GM19397 (cell line): ENCODE measurements around the gene SUCLG2.
"Not testable (repeated sequence)": the region's sequence is repeated elsewhere in the genome, so short reads cannot be mapped to it uniquely, and the experiment has no call there.

ENCODE experiments used
- ATAC-seq: cut with Tn5 transposase; IDR thresholded peaks from one replicate; pipeline ENCODE4 v1.9.1; 2021; ENCODE audit warnings: mild to moderate bottlenecking, moderate library complexity; ENCODE audit not compliant: unreplicated experiment

SUCLG2 gene

DNA sequence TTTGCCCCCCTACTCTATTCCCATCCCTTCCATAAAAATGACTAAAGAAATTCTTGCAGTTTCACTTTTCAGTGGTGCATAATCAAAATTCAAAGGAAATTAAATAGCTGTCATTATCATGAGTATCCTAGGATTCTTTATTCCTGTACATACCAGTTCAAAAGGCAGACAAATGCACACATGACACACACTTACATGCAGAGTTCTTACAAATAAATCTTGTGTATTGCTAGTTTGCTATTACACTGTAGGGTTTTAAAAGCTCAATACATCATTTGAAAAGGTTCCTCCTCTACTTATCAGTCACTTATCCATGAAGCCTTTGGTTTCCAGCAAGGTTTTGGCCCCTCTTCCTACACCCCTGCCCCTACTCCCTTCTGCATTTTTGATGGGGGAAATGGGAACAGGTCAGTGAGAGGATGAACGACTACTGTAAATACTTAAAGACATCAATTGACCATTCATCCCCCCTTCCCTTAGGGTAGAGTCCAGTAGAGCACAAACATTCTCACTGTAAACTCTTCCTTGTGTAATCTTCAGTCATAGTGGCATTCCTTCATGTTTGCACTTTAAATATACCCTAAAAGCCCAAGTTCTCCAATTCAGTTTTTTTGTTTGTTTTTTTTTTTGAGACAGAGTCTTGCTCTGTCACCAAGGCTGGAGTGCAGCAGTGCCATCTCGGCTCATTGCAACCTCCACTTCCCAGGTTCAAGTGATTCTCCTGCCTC lies 92.6 kb downstream of the SUCLG2 start:
- ATAC-seq: no peak

DNA sequence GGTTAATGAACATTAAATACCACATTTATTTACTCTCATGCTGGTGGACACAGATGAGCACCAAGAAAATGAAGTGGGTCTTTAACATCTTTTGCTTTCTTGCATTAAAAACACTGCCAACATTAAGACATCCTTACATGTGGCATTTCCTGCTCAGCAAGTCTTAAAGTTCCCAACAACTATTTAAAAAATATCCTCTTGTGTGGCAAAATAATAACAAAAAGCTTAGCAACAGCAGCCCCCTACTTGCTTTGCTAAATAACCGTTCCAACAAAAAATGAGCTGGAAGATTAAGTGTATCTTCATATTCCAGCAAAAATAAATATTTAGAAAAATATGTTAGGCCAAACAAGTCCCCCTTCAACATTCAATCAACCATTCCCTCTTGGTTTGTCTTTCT lies 93.1 kb downstream of the SUCLG2 start:
- no peak for ATAC-seq

DNA sequence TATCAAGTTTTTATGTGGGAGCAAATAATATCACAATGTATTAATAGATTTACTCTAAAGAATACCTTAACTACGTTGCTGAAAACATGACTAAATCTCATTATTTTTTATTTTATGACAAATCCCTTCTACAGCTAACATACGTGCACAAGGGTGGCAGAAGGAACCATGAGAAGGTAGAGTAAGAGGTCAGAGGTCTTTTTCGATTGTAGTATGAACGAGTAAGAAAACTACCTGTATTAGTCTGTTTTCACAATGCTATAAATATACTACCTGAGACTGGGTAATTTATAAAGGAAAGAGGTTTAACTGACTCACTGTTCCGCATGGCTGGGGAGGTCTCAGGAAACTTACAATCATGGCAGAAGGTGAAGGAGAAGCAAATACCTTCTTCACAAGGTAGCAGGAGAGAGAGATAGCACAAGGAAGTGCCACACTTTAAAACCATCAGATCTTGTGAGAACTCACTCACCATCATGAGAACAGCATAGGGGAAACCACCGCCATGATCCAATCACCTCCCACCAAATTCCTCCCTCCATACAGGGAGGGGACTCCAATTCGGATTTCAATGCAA lies 95.3 kb downstream of the SUCLG2 start:
- ATAC-seq: no peak

DNA sequence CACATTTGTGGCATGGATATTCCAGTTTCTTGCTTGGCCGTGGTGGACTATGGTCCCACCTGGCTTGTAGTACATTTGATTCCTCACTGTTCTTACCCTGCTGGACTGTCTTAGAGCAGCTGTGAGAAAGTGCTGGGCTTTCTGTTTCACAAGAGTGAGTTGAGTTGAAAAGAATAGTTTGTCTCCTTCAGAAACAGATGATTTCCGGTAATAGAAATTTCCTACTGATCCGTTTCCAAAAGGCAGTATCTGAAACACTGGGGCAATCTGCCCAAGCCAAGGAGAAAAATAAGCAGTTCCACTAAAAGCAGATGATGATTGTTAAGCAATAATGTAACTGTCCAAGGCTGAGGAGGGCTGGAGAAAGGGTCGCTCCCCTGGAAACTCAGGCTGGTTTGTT lies 96.0 kb downstream of the SUCLG2 start:
- no peak for ATAC-seq

DNA sequence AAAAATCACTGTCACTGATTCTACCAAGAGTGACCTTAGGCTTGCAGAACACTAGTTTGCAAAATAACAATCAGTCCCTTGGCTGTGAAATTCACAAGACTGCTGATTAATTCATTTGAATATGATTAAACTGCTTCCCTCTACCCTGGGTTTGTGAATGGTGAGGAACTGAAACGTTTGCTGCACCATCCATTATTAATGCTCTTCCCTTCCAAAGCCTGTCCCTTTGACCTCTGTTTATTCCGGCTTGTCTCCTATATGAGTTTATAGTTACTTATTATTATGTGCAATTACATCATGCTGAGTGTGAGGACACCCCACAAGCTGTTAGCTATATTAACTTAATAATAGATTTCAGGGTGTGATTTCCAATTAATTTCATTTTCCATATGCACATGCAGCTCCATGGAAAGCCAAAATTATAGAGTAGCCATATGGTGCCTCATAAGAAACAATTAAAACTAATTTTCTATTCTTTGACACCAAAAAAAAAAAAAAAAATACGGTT lies 96.5 kb downstream of the SUCLG2 start:
- no peak for ATAC-seq

DNA sequence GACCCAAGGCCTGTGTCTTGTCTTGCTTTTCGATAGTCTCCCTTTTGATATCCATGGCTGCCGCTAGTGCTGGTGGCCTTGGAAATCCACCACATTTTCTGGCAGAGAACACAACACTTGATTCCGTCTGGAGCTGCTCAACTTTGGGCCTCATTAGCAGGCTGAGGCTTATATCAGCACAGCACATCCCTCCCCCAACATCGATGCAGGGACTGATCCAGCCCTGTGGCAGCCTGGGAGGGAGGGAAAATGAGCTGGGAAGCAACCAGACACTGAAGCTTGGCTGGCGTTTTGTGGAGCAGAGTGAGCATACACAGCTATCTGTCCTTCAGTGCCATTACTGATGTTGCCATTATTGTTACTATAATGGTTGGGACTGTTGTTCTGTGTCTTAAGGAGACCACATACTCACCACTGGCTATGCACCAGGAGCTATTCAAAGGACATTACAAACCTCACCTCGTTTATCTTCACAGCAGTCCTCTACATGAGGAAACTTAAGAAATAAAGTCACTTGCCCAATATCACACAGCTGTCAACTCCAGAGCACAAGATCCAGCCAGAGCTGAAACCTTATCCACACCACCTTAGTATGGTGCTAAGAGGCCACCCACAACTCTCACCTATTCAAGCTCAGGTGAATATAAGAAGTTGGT lies 102.9 kb downstream of the SUCLG2 start:
- no peak for ATAC-seq

DNA sequence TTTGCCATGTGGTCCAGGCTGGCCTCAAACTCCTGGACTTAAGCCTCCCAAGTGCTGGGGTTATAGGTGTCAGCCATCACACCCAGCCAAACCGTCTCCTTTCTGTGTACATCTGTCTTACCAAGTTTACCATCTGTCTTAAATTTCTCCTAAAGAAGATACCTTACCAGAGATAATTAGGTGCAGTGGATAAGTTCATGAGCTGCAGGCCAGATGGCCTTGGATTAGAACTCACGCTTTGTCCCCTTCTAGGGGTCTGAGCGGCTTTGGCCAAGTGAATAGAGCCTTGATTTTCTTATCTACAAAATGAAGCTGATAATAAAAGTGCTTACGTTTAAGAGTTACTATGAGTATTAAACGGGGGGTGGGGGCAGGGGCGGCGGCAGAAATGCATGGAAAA lies 103.9 kb downstream of the SUCLG2 start:
- no peak for ATAC-seq

DNA sequence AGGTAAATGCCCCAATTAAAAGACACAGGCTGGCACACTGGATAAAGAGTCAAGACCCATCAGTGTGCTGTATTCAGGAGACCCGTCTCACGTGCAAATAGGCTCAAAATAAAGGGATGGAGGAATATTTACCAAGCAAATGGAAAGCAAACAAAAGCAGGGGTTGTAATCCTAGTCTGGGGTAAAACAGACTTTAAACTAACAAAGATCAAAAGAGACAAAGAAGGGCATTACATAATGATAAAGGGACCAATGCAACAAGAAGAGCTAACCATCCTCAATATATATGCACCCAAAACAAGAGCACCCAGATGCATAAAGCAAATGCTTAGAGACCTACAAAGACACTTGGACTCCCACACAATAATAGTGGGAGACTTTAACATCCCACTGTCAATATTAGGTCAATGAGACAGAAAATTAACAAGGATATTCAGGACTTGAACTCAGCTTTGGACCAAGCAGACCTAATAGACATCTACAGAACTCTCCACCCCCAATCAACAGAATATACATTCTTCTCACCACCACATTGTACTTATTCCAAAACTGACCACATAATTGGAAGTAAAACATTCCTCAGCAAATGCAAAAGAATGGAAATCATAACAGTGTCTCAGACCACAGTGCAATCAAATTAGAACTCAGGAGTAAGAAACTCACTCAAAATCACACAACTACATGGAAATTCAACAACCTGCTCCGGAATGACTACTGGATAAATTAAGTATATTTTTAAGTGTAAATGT lies 111.7 kb downstream of the SUCLG2 start:
- not testable (repeated sequence) for ATAC-seq

DNA sequence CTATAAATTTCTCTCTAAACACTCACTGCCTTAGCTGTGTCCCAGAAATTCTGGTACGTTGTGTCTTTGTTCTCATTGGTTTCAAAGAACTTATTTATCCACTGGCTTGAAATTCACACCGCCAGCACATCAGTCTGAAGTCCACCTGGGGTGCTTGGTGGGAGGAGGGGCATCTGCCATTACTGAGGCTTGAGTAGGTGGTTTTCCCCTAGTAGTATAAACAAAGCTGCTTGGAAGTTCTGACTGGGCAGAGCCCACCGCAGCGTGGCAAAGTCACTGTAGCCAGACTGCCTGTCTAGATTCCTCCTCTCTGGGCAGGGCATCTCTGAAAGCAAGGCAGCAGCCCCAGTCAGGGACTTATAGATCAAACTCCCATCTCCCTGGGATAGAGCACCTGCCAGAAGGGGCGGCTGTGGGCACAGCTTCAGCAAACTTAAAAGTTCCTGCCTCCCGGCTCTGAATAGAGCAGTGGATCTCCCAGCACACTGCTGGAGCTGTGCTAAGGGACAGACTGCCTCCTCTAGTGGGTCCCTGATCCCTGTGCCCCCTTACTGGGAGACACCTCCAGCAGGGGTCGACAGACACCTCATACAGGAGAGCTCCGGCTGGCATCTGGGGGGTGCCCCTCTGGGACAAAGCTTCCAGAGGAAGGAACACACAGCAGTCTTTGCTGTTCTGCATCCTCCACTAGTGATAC lies 114.1 kb downstream of the SUCLG2 start:
- ATAC-seq: no peak

DNA sequence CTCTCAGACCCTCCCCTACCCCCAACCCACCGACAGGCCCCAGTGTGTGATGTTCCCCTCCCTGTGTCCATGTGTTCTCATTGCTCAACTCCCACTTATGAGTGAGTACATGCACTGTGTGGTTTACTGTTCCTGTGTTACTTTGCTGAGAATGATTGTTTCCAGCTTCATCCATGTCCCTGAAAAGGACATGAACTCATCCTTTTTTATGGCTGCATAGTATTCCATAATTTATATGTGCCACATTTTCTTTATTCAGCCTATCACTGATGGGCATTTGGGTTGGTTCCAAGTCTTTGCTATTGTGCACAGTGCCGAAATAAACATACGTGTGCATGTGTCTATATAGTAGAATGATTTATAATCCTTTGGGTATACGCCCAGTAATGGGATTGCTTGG lies 117.2 kb downstream of the SUCLG2 start:
- ATAC-seq: not testable (repeated sequence)

DNA sequence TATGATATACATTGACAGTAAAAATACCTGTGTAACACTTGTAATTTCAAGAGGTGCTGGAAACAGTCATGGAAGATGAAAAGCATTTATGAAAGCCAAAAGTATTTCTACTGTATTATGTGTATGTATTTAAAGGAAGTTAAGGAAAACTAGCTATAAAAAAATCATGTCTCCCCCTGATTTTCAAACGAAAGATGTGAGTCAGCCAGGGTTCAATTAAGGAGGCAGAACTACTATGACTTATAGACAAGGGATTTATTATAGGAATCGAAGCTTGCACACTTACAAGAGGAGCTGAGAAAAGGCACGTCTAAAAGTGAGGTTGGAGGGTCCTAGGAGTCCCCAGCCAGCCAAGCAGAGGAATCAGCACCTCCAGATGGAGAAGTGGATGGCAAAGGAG lies 119.4 kb downstream of the SUCLG2 start:
- ATAC-seq: no peak

DNA sequence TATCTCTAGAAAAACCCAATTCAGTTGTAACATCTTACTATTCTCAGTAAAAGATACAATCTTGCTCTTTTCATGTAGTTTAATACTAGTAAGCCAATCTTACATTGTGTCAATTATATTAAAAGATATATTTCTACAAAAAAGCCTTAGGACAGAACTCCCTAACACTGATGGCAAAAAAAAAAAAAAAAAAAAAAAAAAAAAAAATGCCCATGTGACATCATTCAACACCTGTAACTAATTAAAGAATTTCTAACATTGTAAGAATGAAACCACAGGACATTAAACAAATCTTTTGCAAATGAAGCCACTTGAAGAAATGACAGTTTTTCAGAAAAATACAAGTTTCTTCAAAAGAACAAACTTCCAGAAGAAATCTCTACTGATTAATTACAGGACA lies 119.8 kb downstream of the SUCLG2 start:
- ATAC-seq: no peak

DNA sequence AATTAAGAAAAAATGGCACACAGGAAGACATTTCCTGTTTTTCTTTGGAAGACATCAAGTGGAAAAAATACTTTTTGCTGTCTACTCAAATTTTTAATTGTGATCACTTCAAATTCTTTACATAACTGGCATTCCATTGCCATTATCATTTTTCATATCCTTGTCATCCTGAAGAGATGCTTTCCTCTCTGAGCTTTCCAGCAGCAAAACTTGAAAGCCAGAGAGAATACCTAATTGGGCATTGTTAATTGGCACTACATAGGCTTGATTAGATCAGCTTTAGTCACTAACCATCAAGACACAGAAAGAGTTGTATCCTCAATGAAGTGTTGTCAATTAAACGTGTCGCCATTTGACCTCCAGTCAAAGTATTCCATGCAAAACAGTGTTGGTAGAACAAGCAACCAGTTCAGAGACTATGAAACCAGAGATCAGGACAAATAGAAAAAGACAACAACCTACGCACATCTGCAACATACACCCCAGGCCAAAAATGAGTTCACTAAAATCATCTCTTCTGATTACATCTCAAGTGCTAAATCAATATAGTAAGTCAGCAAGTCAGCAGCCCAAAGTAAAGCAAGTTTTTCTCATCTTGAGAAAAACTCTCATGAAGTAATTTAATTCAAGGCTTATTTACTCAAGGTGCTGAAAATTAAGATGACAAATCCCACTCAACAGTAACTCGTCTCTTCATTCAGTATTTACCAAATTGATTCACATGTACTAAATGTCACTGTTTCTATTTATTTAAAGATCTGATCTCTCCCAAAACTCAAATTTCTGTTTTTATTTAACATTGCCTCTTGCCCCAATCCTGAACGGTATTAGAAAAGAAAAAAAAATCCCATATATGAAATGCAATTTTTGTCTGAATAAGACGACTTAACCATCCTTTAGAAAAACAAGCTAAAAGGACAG lies 123.0 kb downstream of the SUCLG2 start:
- no peak for ATAC-seq

DNA sequence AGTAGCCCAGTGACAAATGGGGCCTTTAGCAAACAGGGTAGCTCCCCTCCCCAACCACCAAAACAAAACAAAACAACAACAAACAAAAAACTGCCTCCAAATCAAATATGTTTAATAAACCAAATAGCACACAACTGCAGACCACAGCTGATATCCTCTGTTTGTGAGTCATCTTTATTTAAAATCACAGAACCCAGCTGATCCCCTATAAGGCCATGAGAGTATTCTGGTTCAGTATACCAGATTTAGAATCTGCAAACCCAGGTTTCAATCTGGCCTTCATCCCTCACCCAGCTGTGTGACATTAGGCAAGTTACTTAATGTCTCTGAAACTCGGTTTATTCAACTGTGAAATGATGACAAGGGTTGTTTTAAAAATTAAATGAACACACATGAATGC lies 124.5 kb downstream of the SUCLG2 start:
- no peak for ATAC-seq

DNA sequence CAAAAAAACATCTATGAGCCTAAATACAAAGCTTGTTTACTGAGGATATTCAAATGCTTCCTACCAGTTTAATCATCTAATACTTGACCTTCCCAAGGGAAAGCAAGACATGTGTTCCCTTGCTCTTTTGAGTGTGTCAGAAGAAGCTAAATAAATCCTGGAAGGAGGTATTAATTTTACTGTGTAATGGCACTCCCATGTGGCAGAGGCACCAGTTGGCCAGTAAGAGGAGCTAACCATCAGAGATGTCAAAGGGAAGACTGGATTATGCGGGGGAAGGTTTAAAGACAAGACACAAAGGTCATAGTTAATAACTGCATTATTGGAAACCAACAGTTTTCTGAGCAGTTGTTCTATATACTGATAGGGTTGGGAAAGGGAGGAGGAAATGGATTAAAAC lies 125.1 kb downstream of the SUCLG2 start:
- ATAC-seq: no peak

DNA sequence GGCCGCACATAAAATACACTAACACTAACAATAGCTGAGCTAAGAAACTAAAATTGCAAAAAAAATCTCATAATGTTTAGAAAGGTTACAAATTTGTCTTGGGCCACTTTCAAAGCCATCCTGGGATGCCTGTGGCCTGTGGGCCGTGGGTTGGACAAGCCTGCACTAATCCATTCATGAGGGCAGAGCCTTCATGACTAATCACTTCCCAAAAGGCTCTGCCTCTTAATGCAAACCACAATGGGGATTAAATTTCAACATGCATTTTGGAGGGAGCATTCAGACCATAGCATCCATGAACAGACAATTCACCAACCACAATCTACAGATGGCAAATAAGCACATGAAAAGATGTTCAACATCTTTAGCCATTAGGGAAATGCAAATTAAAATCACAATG lies 128.2 kb downstream of the SUCLG2 start:
- no peak for ATAC-seq

DNA sequence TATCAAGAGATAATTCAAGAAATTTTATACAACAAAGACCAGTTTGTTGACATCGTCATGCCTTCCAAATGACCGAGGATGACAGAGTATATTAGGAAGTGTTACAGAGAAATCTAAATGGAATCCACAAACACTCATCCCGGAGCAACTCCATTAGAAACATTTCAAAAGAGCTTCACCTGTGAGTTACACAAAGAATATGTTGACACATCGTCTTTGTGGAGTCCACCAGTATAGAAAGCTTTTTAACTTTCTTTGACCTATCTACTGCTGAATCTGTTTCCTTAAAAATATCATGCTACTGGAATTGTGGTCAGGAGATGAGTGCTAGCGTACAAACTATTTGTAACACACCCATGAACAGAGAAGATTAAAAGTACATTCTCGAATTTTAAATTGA lies 130.4 kb downstream of the SUCLG2 start:
- no peak for ATAC-seq

DNA sequence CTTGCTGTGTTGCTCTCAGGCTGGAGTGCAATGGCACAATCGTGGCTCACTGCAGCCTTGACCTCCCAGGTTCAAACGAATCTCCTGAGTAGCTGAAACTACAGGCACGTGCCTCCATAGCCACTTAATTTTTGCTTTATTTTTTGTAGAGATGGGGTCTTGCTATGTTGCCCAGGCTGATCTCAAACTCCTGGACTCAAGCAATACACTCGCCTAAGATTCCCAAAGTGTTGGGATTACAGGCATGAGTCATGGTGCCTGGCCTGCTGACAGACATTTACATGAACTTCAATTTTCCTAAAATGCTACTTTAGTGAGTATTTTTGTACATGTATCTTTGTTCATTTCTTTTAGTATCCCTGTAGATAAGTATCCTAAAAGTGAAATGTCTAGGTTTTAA lies 132.3 kb downstream of the SUCLG2 start:
- ATAC-seq: no peak

DNA sequence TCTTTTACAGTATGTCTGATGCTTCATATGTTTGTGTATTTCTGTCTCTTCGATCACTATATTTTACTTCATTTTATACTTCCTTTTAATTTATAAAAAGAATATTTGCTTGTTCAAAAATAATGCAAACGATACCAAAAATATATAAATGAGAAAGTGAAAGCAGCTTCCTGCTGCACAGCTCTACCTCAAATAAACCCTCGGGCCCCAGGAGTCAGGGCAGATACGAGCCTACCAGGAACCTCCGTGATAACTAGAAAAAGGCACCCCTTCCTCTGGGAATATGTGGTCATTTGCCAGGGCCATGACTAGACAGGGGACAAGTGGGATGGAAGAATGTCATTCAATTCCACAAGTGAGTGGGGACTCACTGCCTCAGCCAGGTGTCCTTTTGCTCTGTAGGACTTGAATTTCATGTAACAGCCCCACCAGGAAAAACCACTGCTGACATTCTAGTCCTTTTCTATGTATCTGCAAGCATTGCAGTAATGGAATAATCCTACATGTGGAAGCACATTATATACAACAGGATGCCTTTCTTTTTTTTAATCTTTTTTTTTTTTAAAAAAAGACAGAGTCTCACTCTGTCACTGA lies 133.3 kb downstream of the SUCLG2 start:
- ATAC-seq: no peak
